ENCODE data around the gene HEATR5B. TPM values are rescaled to one million over a fixed set of nuclear protein-coding genes. Genes with fewer than 3 reads are reported as not detected.

Gene HEATR5B
- polyA plus RNA-seq, 1 of the 3 experiments (the other 2 are of a cell fraction), result 10.8 TPM

GRCh38 chr2:37109523-37109922, 25.4 kb upstream of the HEATR5B start:
- Histone ChIP-seq H3K4me2 (no peak overlapping the region), H3K4me1 (ENCODE audit: control insufficient read depth in 1 of 2, insufficient read depth in 2 of 2, low read depth in 1 of 2, low read length in 1 of 2) (no peaks in the 10 kb centered on the region), H3F3A (replicated peaks; ENCODE audit: insufficient read depth) (peaks cover 5% of the 10 kb centered on the region), H4K20me1 (ENCODE audit: insufficient read depth) (no peaks in the 10 kb centered on the region), H3K9ac (no peak overlapping the region), H3K27ac (ENCODE audit: low read depth in 2 of 2, low read length in 1 of 2) (no peak overlapping the region), H3K36me3 (replicated peaks in 1 of 2; ENCODE audit: control insufficient read depth in 1 of 2, insufficient read depth in 2 of 2, low read length in 1 of 2) (peaks cover 73 to 75% of the 10 kb centered on the region in 2 experiments), H3K9me3 (no peaks in the 10 kb centered on the region), H2AFZ (ENCODE audit: low read depth) (no peak overlapping the region), H3K79me2 (ENCODE audit: insufficient read depth) (no peaks in the 10 kb centered on the region), H3K9me2 (no peaks in the 10 kb centered on the region), H3K27me3 (ENCODE audit: insufficient read depth) (no peaks in the 10 kb centered on the region), H3K4me3 (ENCODE audit: low read depth in 2 of 2, low read length in 1 of 2) (no peak overlapping the region)
- ChIA-PET POLR2A (no interaction called here), CTCF (interaction anchor here (0.8 kb wide), 1 partner anchor 698 kb away, joined by 3 read pairs; no protein-coding TSS in a partner anchor)
- no peak for DNase-seq
- TF ChIP-seq JUND (IDR thresholded peaks at IDR 0.05) (no peak), EP300 (IDR thresholded peaks at IDR 0.05; ENCODE audit: borderline replicate concordance in 1 of 2, low read depth in 1 of 2, low read length in 1 of 2) (no peak), FOXM1 (IDR thresholded peaks at IDR 0.05; ENCODE audit: low read depth) (no peak), RXRA (IDR thresholded peaks at IDR 0.05; ENCODE audit: borderline replicate concordance, low read depth) (no peak), TEAD4 (IDR thresholded peaks at IDR 0.05; ENCODE audit: borderline replicate concordance, insufficient read depth) (no peak), POLR2AphosphoS5 (IDR thresholded peaks at IDR 0.05; ENCODE audit: low read depth, low read length) (no peak), NRF1 (IDR thresholded peaks at IDR 0.05; ENCODE audit: low read depth, low read length) (no peak), TCF12 (IDR thresholded peaks at IDR 0.05) (no peak), GABPA (IDR thresholded peaks at IDR 0.05; ENCODE audit: low read depth) (no peak), MXI1 (IDR thresholded peaks at IDR 0.05; ENCODE audit: low read depth, low read length) (no peak), FOSL2 (IDR thresholded peaks at IDR 0.05; ENCODE audit: borderline replicate concordance, low read depth) (no peak), MAX (IDR thresholded peaks at IDR 0.05; ENCODE audit: low read depth) (no peak), TAF1 (IDR thresholded peaks at IDR 0.05; ENCODE audit: borderline replicate concordance, low read depth, low read length) (no peak), RCOR1 (IDR thresholded peaks at IDR 0.05; ENCODE audit: low read length) (no peak), FOXJ3 (CRISPR knock-in tag; IDR thresholded peaks at IDR 0.05) (no peak), EZH2phosphoT487 (IDR thresholded peaks at IDR 0.05; ENCODE audit: borderline replicate concordance, low read depth) (no peak)
- TF ChIP-seq, protein P1, sequence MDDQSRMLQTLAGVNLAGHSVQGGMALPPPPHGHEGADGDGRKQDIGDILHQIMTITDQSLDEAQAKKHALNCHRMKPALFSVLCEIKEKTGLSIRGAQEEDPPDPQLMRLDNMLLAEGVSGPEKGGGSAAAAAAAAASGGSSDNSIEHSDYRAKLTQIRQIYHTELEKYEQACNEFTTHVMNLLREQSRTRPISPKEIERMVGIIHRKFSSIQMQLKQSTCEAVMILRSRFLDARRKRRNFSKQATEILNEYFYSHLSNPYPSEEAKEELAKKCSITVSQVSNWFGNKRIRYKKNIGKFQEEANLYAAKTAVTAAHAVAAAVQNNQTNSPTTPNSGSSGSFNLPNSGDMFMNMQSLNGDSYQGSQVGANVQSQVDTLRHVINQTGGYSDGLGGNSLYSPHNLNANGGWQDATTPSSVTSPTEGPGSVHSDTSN (IDR thresholded peaks at IDR 0.05), result no peak
- TF ChIP-seq, protein P2, sequence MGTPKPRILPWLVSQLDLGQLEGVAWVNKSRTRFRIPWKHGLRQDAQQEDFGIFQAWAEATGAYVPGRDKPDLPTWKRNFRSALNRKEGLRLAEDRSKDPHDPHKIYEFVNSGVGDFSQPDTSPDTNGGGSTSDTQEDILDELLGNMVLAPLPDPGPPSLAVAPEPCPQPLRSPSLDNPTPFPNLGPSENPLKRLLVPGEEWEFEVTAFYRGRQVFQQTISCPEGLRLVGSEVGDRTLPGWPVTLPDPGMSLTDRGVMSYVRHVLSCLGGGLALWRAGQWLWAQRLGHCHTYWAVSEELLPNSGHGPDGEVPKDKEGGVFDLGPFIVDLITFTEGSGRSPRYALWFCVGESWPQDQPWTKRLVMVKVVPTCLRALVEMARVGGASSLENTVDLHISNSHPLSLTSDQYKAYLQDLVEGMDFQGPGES (IDR thresholded peaks at IDR 0.05; ENCODE audit: low read depth, low read length), result no peak
- TF ChIP-seq, protein P3, sequence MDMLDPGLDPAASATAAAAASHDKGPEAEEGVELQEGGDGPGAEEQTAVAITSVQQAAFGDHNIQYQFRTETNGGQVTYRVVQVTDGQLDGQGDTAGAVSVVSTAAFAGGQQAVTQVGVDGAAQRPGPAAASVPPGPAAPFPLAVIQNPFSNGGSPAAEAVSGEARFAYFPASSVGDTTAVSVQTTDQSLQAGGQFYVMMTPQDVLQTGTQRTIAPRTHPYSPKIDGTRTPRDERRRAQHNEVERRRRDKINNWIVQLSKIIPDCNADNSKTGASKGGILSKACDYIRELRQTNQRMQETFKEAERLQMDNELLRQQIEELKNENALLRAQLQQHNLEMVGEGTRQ (IDR thresholded peaks at IDR 0.05; ENCODE audit: borderline replicate concordance, low read depth, low read length), result no peak
- WGBS (ENCODE audit: low lambda C conversion rate), result 93% methylated on average over 4 of the region's 4 CpGs

Measured in SK-N-SH (cell line).